ENCODE data around the gene FAT1.

The FAT1 gene

GRCh38 chr4:186728631-186729271 lies 5.1 kb upstream of the FAT1 start:
- H3K27ac ChIP-seq (ENCODE audit: low read depth, low read length) = no peak overlapping the region
- H3K9me2 ChIP-seq (replicated peaks; ENCODE audit: control insufficient read depth, low read length) = no peaks in the 10 kb centered on the region
- H3K4me3 ChIP-seq (ENCODE audit: low read length) = no peak overlapping the region
- no peaks in the 10 kb centered on the region for H3K27me3 ChIP-seq (ENCODE audit: control insufficient read depth, low read length)
- H3K4me2 ChIP-seq (ENCODE audit: low read length) = no peak overlapping the region
- H3K9me3 ChIP-seq (ENCODE audit: control insufficient read depth, insufficient read depth, low read length) = peaks cover 6% of the 10 kb centered on the region; the same call in 1 of the 2 replicates
- H3K36me3 ChIP-seq (ENCODE audit: control insufficient read depth, low read length) = no peaks in the 10 kb centered on the region
- H3K79me2 ChIP-seq (ENCODE audit: control insufficient read depth, low read length) = no peaks in the 10 kb centered on the region
- TF ChIP-seq EZH2phosphoT487 (IDR thresholded peaks at IDR 0.05; ENCODE audit: borderline replicate concordance, low read length) (no peak), CTCF (IDR thresholded peaks at IDR 0.05; ENCODE audit: low read depth, low read length, poor library complexity, severe bottlenecking) (no peak)
- H4K20me1 ChIP-seq (ENCODE audit: control insufficient read depth, insufficient read depth, low read depth, low read length) = no peaks in the 10 kb centered on the region
- H3K4me1 ChIP-seq (ENCODE audit: control insufficient read depth, low read length) = no peaks in the 10 kb centered on the region
- no peaks in the 10 kb centered on the region for H3F3A ChIP-seq (ENCODE audit: control insufficient read depth, insufficient read depth)

DNA sequence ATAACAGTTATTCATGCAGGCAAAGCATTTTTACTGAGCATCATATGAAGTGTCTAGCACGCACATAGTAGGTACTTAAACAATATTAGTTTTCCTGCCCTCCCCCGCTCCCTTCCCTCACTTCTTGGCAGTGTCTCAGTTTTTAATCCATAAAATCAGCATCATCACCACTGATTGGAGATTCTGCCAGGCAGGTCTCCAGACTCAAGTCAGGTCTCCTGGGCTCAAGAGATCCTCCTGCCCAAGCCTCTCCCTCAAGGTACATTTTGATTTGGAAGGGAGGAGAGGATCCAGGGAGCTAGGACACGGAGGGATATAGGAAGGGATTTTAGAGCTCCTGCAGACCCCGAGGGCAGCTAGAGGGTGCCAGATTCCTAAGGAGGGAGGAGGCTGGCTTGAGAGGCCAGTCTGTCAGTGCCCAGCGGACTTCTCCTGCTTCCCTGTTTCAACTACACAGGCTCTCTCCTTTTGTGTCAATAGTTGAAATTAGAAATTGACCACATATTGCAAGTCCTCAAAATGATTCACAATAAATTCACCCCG lies 4.4 kb upstream of the FAT1 start:
- Histone ChIP-seq H3K4me1 (ENCODE audit: control insufficient read depth, low read length) (no peaks in the 10 kb centered on the region), H3K36me3 (ENCODE audit: control insufficient read depth, low read length) (no peaks in the 10 kb centered on the region), H3F3A (ENCODE audit: control insufficient read depth, insufficient read depth) (no peaks in the 10 kb centered on the region), H3K4me2 (ENCODE audit: low read length) (no peak overlapping the region), H4K20me1 (ENCODE audit: control insufficient read depth, insufficient read depth, low read depth, low read length) (no peaks in the 10 kb centered on the region), H3K4me3 (ENCODE audit: low read length) (no peak overlapping the region), H3K9me3 (ENCODE audit: control insufficient read depth, insufficient read depth, low read length) (peaks cover 7% of the 10 kb centered on the region; the same call in 1 of the 2 replicates), H3K27ac (ENCODE audit: low read depth, low read length) (no peak overlapping the region), H3K79me2 (ENCODE audit: control insufficient read depth, low read length) (no peaks in the 10 kb centered on the region), H3K27me3 (ENCODE audit: control insufficient read depth, low read length) (no peaks in the 10 kb centered on the region), H3K9me2 (replicated peaks; ENCODE audit: control insufficient read depth, low read length) (no peaks in the 10 kb centered on the region)
- TF ChIP-seq EZH2phosphoT487 (IDR thresholded peaks at IDR 0.05; ENCODE audit: borderline replicate concordance, low read length) (no peak), CTCF (IDR thresholded peaks at IDR 0.05; ENCODE audit: low read depth, low read length, poor library complexity, severe bottlenecking) (no peak)

GRCh38 chr4:186727169-186727976 lies 3.7 kb upstream of the FAT1 start:
- H3K27me3 ChIP-seq (ENCODE audit: control insufficient read depth, low read length) = no peaks in the 10 kb centered on the region
- no peak overlapping the region for H3K4me3 ChIP-seq (ENCODE audit: low read length)
- H4K20me1 ChIP-seq (ENCODE audit: control insufficient read depth, insufficient read depth, low read depth, low read length) = no peaks in the 10 kb centered on the region
- no peak for TF ChIP-seq CTCF (IDR thresholded peaks at IDR 0.05; ENCODE audit: low read depth, low read length, poor library complexity, severe bottlenecking)
- TF ChIP-seq EZH2phosphoT487 (IDR thresholded peaks at IDR 0.05; ENCODE audit: borderline replicate concordance, low read length) = no peak
- H3K4me1 ChIP-seq (ENCODE audit: control insufficient read depth, low read length) = no peaks in the 10 kb centered on the region
- no peak overlapping the region for H3K27ac ChIP-seq (ENCODE audit: low read depth, low read length)
- no peaks in the 10 kb centered on the region for H3K9me2 ChIP-seq (replicated peaks; ENCODE audit: control insufficient read depth, low read length)
- no peak overlapping the region for H3K4me2 ChIP-seq (ENCODE audit: low read length)
- no peaks in the 10 kb centered on the region for H3K79me2 ChIP-seq (ENCODE audit: control insufficient read depth, low read length)
- no peaks in the 10 kb centered on the region for H3F3A ChIP-seq (ENCODE audit: control insufficient read depth, insufficient read depth)
- H3K36me3 ChIP-seq (ENCODE audit: control insufficient read depth, low read length) = no peaks in the 10 kb centered on the region
- peaks cover 11% of the 10 kb centered on the region; the same call in 1 of the 2 replicates for H3K9me3 ChIP-seq (ENCODE audit: control insufficient read depth, insufficient read depth, low read length)

All from DOHH2 (cell line).